Transverse colon (tissue), 4 donors: Measurements from ENCODE around the gene TUBA8. TPM values are rescaled to one million over a fixed set of nuclear protein-coding genes. Genes with fewer than 3 reads are reported as not detected.

ENCODE experiments used
- DNase-seq: peaks from one replicate; pipeline ENCODE4 v3.0.0-alpha.2; 2019
- H3K27ac ChIP-seq, 4 donors: fragments of 200-600 bp; sonication (generic); 2 replicates each; pipeline ENCODE4 v1.5.1; 2016 to 2018; ENCODE audit warnings: inconsistent platforms in 4 of 4
- H3K27me3 ChIP-seq: fragments of 200-600 bp; sonication (generic); 2 replicates; pipeline ENCODE4 v1.5.1; 2017; ENCODE audit warnings: inconsistent platforms
- H3K36me3 ChIP-seq, 4 donors: fragments of 200-600 bp; sonication (generic); 2 replicates each; pipeline ENCODE4 v1.5.1; 2017 to 2019; ENCODE audit warnings: inconsistent platforms in 4 of 4
- H3K4me1 ChIP-seq, 4 donors: fragments of 200-600 bp; sonication (generic); 2 replicates each; pipeline ENCODE4 v1.5.1; 2017 to 2020; ENCODE audit warnings: inconsistent platforms in 4 of 4
- H3K4me3 ChIP-seq, 4 donors: fragments of 200-600 bp; sonication (generic); 1 replicate in 1 of 4; 2 replicates in 3 of 4; pipeline versions ENCODE4 v1.5.1 to v1.6.1; 2017 to 2019; ENCODE audit warnings: inconsistent platforms in 4 of 4
- H3K9me3 ChIP-seq, 2 donors: fragments of 200-600 bp; sonication (generic); 2 replicates each; pipeline ENCODE4 v1.5.1; 2017 to 2019; ENCODE audit warnings: inconsistent platforms in 2 of 2
- EP300 ChIP-seq: sonication (generic); formaldehyde crosslinking; IDR thresholded peaks from one replicate; pipeline ENCODE4 v1.6.1; 2017; ENCODE audit warnings: antibody characterized with exemption, low read depth
- POLR2A ChIP-seq: fragments of 450-650 bp; IDR thresholded peaks from one replicate; pipeline ENCODE4 v1.6.1; 2016; ENCODE audit warnings: antibody characterized with exemption, mild to moderate bottlenecking, moderate library complexity
- POLR2AphosphoS5 ChIP-seq, 3 donors: sonication (generic); formaldehyde crosslinking; IDR thresholded peaks; one replicate each; pipeline ENCODE4 v1.6.1; 2016; ENCODE audit warnings: antibody characterized with exemption in 3 of 3
- WGBS, 2 donors: methylation state at CpG; one replicate each; pipeline ENCODE4 v1.1.5; 2018; ENCODE audit warnings: low coverage in 1 of 2; 5-methylcytosine and 5-hydroxymethylcytosine counted together
- in situ Hi-C, 4 donors: fragments of 200-750 bp; cut with MboI; loops; one replicate each; pipeline versions ENCODE4 v1.15.0 to v1.15.1; 2017; ENCODE audit warnings: low sequenced_read_pairs in 3 of 4, low pct_ligation_motif_present in 1 of 4, low pct_unique_long_range_greater_than_20kb in 1 of 4
- intact Hi-C: fragments of 100-400 bp; cut with DNase I; formaldehyde crosslinking; loops from one replicate; pipeline ENCODE4 v1.15.1; 2023; ENCODE audit warnings: low total_unique reads
- total RNA-seq, 4 donors: library from RNA; depleted of rRNA; stranded (reverse); fragments of >200 nt; gene quantifications; one replicate each; pipeline ENCODE4 v1.1.0, GENCODE V29; 2016
- TF ChIP-seq, protein P1 (sequence below), 5 experiments: fragments of 200-600 bp in 3 of 5; fragments of 450-650 bp in 2 of 5; sonication (generic) in 3 of 5; IDR thresholded peaks; 1 replicate in 2 of 5; 2 replicates in 3 of 5; pipeline ENCODE4 v1.5.1; 2016 to 2017; ENCODE audit warnings: antibody characterized with exemption in 5 of 5, inconsistent platforms in 3 of 5, mild to moderate bottlenecking in 2 of 5, moderate library complexity in 1 of 5

The TUBA8 gene
- total RNA-seq, 4 donors from 2014 or later: 1.4 to 3.0 (median 2.0) TPM; not detected in 1

GRCh38 chr22:18115906-18116371 is 5.3 kb downstream of the TUBA8 start:
- Histone ChIP-seq H3K36me3 (no peaks in the 10 kb centered on the region), H3K9me3 (no peaks in the 10 kb centered on the region), H3K4me1 (peaks cover 0 to 5% (median 4%) of the 10 kb centered on the region in 4 donors), H3K27me3 (peaks cover 12% of the 10 kb centered on the region), H3K4me3 (no peak overlapping the region), H3K27ac (no peak overlapping the region)
- DNase-seq: no peak
- WGBS, 2 donors: 60 to 90% methylated on average over 1 to 8 of the region's 8 CpGs
- TF ChIP-seq POLR2AphosphoS5 (IDR thresholded peaks at IDR 0.05) (no peak), POLR2A (no peak), EP300 (no peak)
- TF ChIP-seq, protein P1, sequence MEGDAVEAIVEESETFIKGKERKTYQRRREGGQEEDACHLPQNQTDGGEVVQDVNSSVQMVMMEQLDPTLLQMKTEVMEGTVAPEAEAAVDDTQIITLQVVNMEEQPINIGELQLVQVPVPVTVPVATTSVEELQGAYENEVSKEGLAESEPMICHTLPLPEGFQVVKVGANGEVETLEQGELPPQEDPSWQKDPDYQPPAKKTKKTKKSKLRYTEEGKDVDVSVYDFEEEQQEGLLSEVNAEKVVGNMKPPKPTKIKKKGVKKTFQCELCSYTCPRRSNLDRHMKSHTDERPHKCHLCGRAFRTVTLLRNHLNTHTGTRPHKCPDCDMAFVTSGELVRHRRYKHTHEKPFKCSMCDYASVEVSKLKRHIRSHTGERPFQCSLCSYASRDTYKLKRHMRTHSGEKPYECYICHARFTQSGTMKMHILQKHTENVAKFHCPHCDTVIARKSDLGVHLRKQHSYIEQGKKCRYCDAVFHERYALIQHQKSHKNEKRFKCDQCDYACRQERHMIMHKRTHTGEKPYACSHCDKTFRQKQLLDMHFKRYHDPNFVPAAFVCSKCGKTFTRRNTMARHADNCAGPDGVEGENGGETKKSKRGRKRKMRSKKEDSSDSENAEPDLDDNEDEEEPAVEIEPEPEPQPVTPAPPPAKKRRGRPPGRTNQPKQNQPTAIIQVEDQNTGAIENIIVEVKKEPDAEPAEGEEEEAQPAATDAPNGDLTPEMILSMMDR (IDR thresholded peaks at IDR 0.05): no peak
- intact Hi-C loops (no loop called here), in situ Hi-C loops (no loop called here)

GRCh38 chr22:18116634-18117033 is 6.0 kb downstream of the TUBA8 start:
- TF ChIP-seq POLR2AphosphoS5 (IDR thresholded peaks at IDR 0.05): no peak
- TF ChIP-seq POLR2A: no peak
- no peak for TF ChIP-seq EP300
- TF ChIP-seq, protein P1 (IDR thresholded peaks at IDR 0.05): no peak
- Histone ChIP-seq H3K27ac (no peak overlapping the region), H3K27me3 (peaks cover 5% of the 10 kb centered on the region), H3K36me3 (no peaks in the 10 kb centered on the region), H3K4me3 (no peak overlapping the region), H3K4me1 (no peaks in the 10 kb centered on the region), H3K9me3 (no peaks in the 10 kb centered on the region)
- intact Hi-C loops: no loop called here
- in situ Hi-C loops: no loop called here
- WGBS, 2 donors: 89 to 100% methylated on average over 3 to 15 of the region's 15 CpGs
- DNase-seq: no peak

DNA sequence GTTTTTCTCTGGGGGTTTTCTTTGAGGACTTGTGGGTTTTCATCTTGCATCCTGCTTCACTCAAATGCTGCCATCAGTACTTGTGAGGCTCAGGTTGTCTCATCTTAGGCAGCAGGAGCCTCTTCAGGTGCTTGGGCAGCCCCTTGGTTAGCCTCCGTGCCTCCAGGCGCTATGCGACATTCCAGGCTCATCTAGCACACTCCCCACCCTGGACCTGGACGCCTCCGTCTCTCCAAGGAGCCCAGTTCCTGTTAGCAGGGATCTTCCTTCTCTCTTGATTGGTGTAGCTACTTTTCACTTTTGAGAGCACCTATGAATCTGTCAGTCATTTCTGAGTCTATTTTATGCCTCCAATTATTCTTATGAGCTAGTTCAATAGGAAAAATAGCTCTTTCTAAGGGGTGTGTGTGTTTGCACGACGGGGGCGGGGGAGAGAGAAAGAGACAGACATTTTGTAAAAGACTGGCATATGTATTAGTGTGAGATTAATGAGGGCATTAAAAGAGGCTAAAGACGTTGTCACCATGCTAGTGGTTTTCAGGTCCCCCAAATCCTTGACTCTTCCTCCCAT is 7.8 kb downstream of the TUBA8 start:
- 89 to 93% methylated on average over 3 to 9 of the region's 9 CpGs for WGBS, 2 donors
- H3K27me3 ChIP-seq: no peaks in the 10 kb centered on the region
- H3K9me3 ChIP-seq: no peaks in the 10 kb centered on the region
- H3K4me3 ChIP-seq: no peak overlapping the region
- intact Hi-C loops: no loop called here
- no peak for DNase-seq
- H3K36me3 ChIP-seq: no peaks in the 10 kb centered on the region
- H3K27ac ChIP-seq: no peak overlapping the region
- in situ Hi-C loops: no loop called here
- H3K4me1 ChIP-seq: no peaks in the 10 kb centered on the region
- no peak for TF ChIP-seq POLR2A
- no peak for TF ChIP-seq EP300
- TF ChIP-seq, protein P1 (IDR thresholded peaks at IDR 0.05): no peak
- no peak for TF ChIP-seq POLR2AphosphoS5 (IDR thresholded peaks at IDR 0.05)

DNA sequence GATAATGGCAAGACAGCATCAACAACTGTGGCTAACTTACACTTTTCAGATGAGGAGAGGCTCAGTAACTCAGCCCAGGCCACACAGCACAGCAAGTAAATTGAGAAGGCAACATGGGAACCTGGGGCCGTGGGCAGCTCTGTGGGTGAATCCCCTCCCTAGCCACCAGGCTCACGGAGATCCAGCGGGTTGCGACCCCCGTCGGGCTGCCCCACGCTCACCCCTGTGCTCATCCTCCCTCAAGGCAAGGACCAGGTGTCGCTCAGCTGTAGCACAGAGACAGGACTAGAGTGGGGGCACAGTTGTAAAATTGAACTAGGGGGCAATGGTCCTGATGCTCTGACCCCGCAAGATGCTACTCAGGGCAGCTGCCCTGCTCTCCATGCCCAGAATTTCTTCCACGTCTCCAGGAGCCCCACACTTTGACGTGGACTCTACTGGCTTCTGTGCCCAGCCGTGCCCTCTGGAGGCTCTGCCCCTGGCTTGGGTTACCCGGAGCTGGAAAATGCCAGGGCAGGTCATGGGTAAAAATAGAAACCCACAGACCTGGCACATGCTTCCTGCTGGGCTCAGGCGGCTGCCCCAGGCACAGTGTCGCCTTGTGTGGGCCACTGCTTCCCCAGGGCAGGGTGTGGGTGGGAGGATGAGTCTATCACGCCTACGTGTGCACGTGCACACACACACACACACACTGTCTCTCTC is 9.0 kb downstream of the TUBA8 start:
- H3K4me1 ChIP-seq: no peaks in the 10 kb centered on the region

More for the DNA sequence above, 9.0 kb downstream of the TUBA8 start:
- WGBS, 2 donors: 79% methylated on average over 18 of the region's 18 CpGs; no CpG with 5 or more reads in 1 of the 2 donors
- no peak overlapping the region for H3K4me3 ChIP-seq
- H3K36me3 ChIP-seq: no peaks in the 10 kb centered on the region
- no peaks in the 10 kb centered on the region for H3K9me3 ChIP-seq
- intact Hi-C loops: no loop called here
- H3K27me3 ChIP-seq: no peaks in the 10 kb centered on the region
- no peak for DNase-seq
- TF ChIP-seq EP300 (no peak), POLR2AphosphoS5 (IDR thresholded peaks at IDR 0.05) (no peak), POLR2A (no peak)
- TF ChIP-seq, protein P1 (IDR thresholded peaks at IDR 0.05): no peak
- in situ Hi-C loops: no loop called here
- H3K27ac ChIP-seq: no peak overlapping the region
